AG04450 (cell line): Measurements from ENCODE around the gene SLC26A11. TPM values are rescaled to one million over a fixed set of nuclear protein-coding genes. Genes with fewer than 3 reads are reported as not detected.

ENCODE experiments used
- CTCF ChIA-PET: fragments of 300-600, 350-600 bp; formaldehyde crosslinking; extraction: SDS; loops from one replicate; lab custom pipeline; 2022; ENCODE audit warnings: antibody characterized with exemption, inconsistent platforms; lab: Charles Lee
- POLR2A ChIA-PET: fragments of 350-600 bp; formaldehyde crosslinking; extraction: SDS; loops from one replicate; lab custom pipeline; 2021; ENCODE audit warnings: antibody characterized with exemption, inconsistent platforms; lab: Yijun Ruan, JAX
- DNase-seq: peaks from one replicate; pipeline ENCODE4 v3.0.0-alpha.2; 2011; ENCODE audit warnings: low read depth, low spot score
- H3K27ac ChIP-seq: one replicate; pipeline ENCODE4 v1.5.1; 2012; ENCODE audit warnings: low read depth, low read length, control low read depth
- H3K27me3 ChIP-seq: one replicate; pipeline ENCODE4 v1.6.0; 2012; ENCODE audit warnings: low read length; ENCODE audit not compliant: control insufficient read depth, insufficient read depth
- H3K4me3 ChIP-seq: 2 replicates; pipeline ENCODE4 v1.5.1; 2011; ENCODE audit warnings: mild to moderate bottlenecking, low read depth, low read length, control low read depth
- H3K9me3 ChIP-seq: 2 replicates; pipeline ENCODE4 v1.5.1; 2012; ENCODE audit warnings: low read length; ENCODE audit not compliant: control insufficient read depth, insufficient read depth
- polyA plus RNA-seq: library from polyadenylated mRNA; depleted of rRNA; stranded (reverse); fragments of >200 nt; gene quantifications from 2 replicates; pipeline ENCODE4 v1.2.3, GENCODE V29; 2011
- TF ChIP-seq, protein P1 (sequence below): IDR thresholded peaks from 2 replicates; pipeline ENCODE4 v1.5.1; 2011; ENCODE audit warnings: low read depth, low read length, control low read depth, inconsistent platforms

The SLC26A11 gene
- polyA plus RNA-seq, 1 experiment = 8.9 TPM

DNA sequence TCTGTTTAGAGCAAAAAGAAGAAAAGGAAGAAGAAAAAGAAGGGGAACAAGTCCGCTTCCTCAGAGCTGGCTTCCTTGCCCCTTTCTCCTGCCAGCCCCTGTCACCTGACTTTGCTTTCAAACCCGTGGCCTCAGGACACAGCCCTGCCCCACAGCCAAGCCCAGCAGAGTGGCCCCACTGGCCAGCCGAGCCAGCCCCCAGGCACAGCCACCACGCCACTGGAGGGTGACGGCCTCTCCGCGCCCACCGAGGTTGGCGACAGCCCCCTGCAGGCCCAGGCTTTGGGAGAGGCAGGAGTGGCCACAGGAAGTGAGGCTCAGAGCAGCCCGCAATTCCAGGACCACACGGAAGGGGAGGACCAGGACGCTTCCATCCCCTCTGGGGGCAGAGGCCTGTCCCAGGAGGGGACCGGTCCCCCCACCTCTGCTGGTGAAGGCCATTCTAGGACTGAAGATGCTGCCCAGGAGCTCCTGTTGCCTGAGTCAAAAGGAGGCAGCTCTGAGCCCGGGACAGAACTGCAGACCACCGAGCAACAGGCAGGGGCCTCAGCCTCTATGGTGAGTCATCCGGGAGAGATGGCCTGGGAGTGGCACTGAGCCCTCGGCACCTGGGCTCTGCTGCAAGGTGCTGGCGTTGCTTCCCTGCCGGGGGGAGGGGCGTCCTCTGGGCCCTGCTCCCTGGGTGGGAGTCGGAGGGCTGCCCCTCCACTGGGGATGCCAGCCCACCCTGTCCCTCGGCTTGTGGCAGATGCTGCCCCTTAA is 67.8 kb downstream of the SLC26A11 start:
- no peaks in the 10 kb centered on the region for H3K27me3 ChIP-seq
- H3K27ac ChIP-seq = no peak overlapping the region
- no peak overlapping the region for H3K4me3 ChIP-seq
- no peak for DNase-seq
- ChIA-PET POLR2A (no interaction called here), CTCF (no interaction called here)
- TF ChIP-seq, protein P1, sequence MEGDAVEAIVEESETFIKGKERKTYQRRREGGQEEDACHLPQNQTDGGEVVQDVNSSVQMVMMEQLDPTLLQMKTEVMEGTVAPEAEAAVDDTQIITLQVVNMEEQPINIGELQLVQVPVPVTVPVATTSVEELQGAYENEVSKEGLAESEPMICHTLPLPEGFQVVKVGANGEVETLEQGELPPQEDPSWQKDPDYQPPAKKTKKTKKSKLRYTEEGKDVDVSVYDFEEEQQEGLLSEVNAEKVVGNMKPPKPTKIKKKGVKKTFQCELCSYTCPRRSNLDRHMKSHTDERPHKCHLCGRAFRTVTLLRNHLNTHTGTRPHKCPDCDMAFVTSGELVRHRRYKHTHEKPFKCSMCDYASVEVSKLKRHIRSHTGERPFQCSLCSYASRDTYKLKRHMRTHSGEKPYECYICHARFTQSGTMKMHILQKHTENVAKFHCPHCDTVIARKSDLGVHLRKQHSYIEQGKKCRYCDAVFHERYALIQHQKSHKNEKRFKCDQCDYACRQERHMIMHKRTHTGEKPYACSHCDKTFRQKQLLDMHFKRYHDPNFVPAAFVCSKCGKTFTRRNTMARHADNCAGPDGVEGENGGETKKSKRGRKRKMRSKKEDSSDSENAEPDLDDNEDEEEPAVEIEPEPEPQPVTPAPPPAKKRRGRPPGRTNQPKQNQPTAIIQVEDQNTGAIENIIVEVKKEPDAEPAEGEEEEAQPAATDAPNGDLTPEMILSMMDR = no peak
- H3K9me3 ChIP-seq = no peaks in the 10 kb centered on the region; the same call in 1 of the 2 replicates

- ChIA-PET CTCF (no interaction called here), POLR2A (no interaction called here)
- DNase-seq = no peak
Measured at GRCh38 chr17:80289616-80290015, 69.4 kb downstream of the SLC26A11 start.

GRCh38 chr17:80290156-80290555 is 69.9 kb downstream of the SLC26A11 start:
- H3K4me3 ChIP-seq = no peak overlapping the region
- ChIA-PET CTCF (no interaction called here), POLR2A (no interaction called here)
- no peaks in the 10 kb centered on the region; the same call in 1 of the 2 replicates for H3K9me3 ChIP-seq
- H3K27ac ChIP-seq = no peak overlapping the region
- TF ChIP-seq, protein P1 = no peak
- H3K27me3 ChIP-seq = no peaks in the 10 kb centered on the region
- no peak for DNase-seq

More at GRCh38 chr17:80289616-80290015, 69.4 kb downstream of the SLC26A11 start:
- TF ChIP-seq, protein P1 = no peak
- H3K4me3 ChIP-seq = no peak overlapping the region
- no peaks in the 10 kb centered on the region for H3K27me3 ChIP-seq
- H3K9me3 ChIP-seq = no peaks in the 10 kb centered on the region; the same call in 1 of the 2 replicates
- H3K27ac ChIP-seq = peak overlapping the region; percentile 2

GRCh38 chr17:80291260-80291659 is 71.0 kb downstream of the SLC26A11 start:
- DNase-seq = no peak
- ChIA-PET POLR2A (interaction anchor here (0.6 kb wide), 2 partner anchors 84 to 145 kb away, joined by 3 to 8 read pairs; no protein-coding TSS in a partner anchor), CTCF (no interaction called here)
- TF ChIP-seq, protein P1 = no peak
- Histone ChIP-seq H3K27ac (no peak overlapping the region), H3K27me3 (no peaks in the 10 kb centered on the region), H3K9me3 (no peaks in the 10 kb centered on the region; the same call in 1 of the 2 replicates), H3K4me3 (no peak overlapping the region)
